ENCODE measurements around the gene DIPK1C. TPM values are rescaled to one million over a fixed set of nuclear protein-coding genes. Genes with fewer than 3 reads are reported as not detected.

The DIPK1C gene
- total RNA-seq, 4 donors from 2014 or later: 0.25 to 5.4 (median 2.9) TPM

DNA sequence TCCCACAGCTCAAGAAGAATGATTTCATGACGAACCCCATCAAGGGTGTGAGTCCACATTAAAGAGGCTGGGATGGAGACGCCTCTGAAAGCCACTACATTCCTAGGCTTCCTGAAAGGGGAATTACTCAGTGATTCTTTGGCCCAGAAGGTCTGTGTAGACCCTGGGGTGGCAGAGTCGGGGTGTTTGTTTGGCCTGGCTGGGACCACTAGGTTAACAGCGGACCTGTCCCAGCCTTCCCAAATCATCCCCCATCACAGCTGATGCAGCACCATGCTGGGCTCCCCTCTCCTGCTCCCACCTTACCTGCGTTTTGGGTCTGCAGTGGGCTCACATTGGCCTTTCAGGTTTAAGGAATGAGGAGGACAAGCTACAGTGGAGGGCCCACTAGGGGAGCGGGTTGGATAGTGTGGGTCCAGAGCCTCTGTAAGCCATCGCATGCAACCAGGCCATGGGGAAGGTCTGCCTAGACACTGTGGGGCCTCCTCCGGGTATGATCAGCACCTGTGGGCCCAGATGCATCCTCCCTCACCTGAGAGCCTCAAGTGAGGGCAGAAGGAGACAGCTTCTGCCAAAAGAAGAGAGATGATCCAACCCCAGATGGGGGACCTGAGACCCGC lies 16.2 kb downstream of the DIPK1C start:
- no peak for DNase-seq (ENCODE audit: low spot score in 2 of 2)
- intact Hi-C loops (cut with DNase I; ENCODE audit: low total_unique reads): no loop called here
- no peak for TF ChIP-seq POLR2A (IDR thresholded peaks at IDR 0.05)
- TF ChIP-seq, protein P1, sequence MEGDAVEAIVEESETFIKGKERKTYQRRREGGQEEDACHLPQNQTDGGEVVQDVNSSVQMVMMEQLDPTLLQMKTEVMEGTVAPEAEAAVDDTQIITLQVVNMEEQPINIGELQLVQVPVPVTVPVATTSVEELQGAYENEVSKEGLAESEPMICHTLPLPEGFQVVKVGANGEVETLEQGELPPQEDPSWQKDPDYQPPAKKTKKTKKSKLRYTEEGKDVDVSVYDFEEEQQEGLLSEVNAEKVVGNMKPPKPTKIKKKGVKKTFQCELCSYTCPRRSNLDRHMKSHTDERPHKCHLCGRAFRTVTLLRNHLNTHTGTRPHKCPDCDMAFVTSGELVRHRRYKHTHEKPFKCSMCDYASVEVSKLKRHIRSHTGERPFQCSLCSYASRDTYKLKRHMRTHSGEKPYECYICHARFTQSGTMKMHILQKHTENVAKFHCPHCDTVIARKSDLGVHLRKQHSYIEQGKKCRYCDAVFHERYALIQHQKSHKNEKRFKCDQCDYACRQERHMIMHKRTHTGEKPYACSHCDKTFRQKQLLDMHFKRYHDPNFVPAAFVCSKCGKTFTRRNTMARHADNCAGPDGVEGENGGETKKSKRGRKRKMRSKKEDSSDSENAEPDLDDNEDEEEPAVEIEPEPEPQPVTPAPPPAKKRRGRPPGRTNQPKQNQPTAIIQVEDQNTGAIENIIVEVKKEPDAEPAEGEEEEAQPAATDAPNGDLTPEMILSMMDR (IDR thresholded peaks at IDR 0.05): no peak
- 96 to 98% methylated on average over 8 to 9 of the region's 9 CpGs for WGBS, 2 donors
- no peak overlapping the region for H3K4me3 ChIP-seq (ENCODE audit: low read depth, poor library complexity, severe bottlenecking)

DNA sequence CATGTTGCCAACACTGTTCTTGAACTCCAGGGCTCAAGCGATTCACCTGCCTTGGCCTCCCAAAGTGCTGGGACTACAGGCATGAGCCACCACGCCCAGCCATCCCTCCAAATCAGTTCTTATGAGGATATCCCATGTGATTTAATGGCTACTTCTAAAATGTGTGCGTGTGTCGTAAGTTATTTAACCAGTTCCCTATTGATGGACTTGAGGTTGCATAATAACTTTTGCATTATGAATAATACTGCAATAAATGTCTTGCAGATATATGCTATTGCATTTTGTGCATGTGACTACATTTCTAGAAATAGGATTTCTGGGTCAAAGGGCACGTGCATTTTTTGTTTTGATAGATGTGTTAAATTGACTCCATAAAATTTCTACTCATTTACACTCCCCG lies 19.0 kb downstream of the DIPK1C start:
- DNase-seq (ENCODE audit: low spot score in 2 of 2): no peak
- TF ChIP-seq, protein P1 (IDR thresholded peaks at IDR 0.05): no peak
- no peak for TF ChIP-seq POLR2A (IDR thresholded peaks at IDR 0.05)
- no peak overlapping the region for H3K4me3 ChIP-seq (ENCODE audit: low read depth, poor library complexity, severe bottlenecking)
- intact Hi-C loops (cut with DNase I; ENCODE audit: low total_unique reads): no loop called here
- 88 to 97% methylated on average over 6 of the region's 6 CpGs for WGBS, 2 donors

- intact Hi-C loops (cut with DNase I; ENCODE audit: low total_unique reads): no loop called here
- H3K4me3 ChIP-seq (ENCODE audit: low read depth, poor library complexity, severe bottlenecking): no peak overlapping the region
- no peak for TF ChIP-seq POLR2A (IDR thresholded peaks at IDR 0.05)
- TF ChIP-seq, protein P1 (IDR thresholded peaks at IDR 0.05): no peak
- WGBS, 2 donors: 77 to 79% methylated on average over 14 of the region's 14 CpGs
- no peak for DNase-seq (ENCODE audit: low spot score in 2 of 2)
These were observed 20.8 kb downstream of the DIPK1C start for GRCh38 chr18:74436158-74436769.

DNA sequence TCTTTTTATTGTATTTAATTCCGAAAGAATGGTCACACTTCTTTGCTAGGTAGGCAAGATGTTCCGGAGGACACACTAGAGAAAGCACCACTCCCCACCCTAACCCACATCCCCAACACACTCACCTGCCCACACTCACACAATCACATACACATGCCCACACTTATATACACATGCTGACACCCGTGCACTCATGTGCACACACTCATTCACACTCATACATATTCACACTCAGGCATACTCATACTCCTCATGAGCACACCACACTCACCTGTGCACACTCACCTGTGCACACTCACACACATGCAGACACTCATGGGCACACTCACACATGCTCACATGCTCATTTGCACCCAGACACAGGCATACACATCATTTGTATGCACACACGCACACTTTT lies 21.4 kb downstream of the DIPK1C start:
- intact Hi-C loops (cut with DNase I; ENCODE audit: low total_unique reads): no loop called here
- H3K4me3 ChIP-seq (ENCODE audit: low read depth, poor library complexity, severe bottlenecking): no peak overlapping the region
- 69 to 89% methylated on average over 4 of the region's 4 CpGs for WGBS, 2 donors
- no peak for TF ChIP-seq POLR2A (IDR thresholded peaks at IDR 0.05)
- TF ChIP-seq, protein P1 (IDR thresholded peaks at IDR 0.05): no peak
- DNase-seq (ENCODE audit: low spot score in 2 of 2): no peak

GRCh38 chr18:74434466-74434865 lies 22.6 kb downstream of the DIPK1C start:
- no peak for DNase-seq (ENCODE audit: low spot score in 2 of 2)
- no peak overlapping the region for H3K4me3 ChIP-seq (ENCODE audit: low read depth, poor library complexity, severe bottlenecking)
- TF ChIP-seq, protein P1 (IDR thresholded peaks at IDR 0.05): no peak
- no peak for TF ChIP-seq POLR2A (IDR thresholded peaks at IDR 0.05)
- 93 to 95% methylated on average over 11 of the region's 11 CpGs for WGBS, 2 donors
- intact Hi-C loops (cut with DNase I; ENCODE audit: low total_unique reads): no loop called here
